ENCODE data around the gene CEP164.

The CEP164 gene

GRCh38 chr11:117378976-117379865 lies 51.6 kb downstream of the CEP164 start:
- peak overlapping the region; percentile 21; the same call in 1 of the 2 replicates for H3K27ac ChIP-seq
- TF ChIP-seq CTCF (conservative IDR thresholded peaks at IDR 0.05; ENCODE audit: low read depth) = no peak
- POLR2A ChIA-PET (ENCODE audit: low non-redundant PET) = no interaction called here
- CTCF ChIA-PET = interaction anchor here (0.6 to 0.7 kb wide), 2 partner anchors 47 to 1302 kb away, joined by 3 to 6 read pairs; no protein-coding TSS in a partner anchor
- DNase-seq (ENCODE audit: low spot score) = no peak

DNA sequence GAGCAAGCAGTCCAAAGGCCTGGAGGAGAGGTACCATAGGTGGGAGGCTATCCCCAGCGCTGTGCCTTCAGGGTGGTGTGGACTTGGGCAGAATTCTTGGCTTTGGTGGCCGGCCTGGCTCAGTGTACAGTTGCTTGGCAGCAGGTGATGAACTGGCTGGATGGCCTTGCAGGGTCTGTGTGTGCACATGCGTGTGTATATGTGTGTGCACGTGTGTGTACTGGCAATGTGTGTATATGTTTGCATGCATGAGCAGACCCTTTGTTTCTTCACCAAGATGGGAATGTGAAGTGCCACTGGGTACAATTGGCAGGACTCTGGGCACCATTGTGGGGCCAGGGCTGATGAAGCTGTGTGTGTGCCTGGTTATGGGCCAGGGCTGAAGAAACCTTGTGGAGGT lies 53.0 kb downstream of the CEP164 start:
- H3K27ac ChIP-seq = no peak overlapping the region
- ChIA-PET CTCF (no interaction called here), POLR2A (ENCODE audit: low non-redundant PET) (interaction anchor here (0.5 kb wide), 1 partner anchor 1191 kb away, joined by 5 read pairs; no protein-coding TSS in a partner anchor)
- TF ChIP-seq CTCF (conservative IDR thresholded peaks at IDR 0.05; ENCODE audit: low read depth) = no peak
- no peak for DNase-seq (ENCODE audit: low spot score)

- POLR2A ChIA-PET (ENCODE audit: low non-redundant PET) = interaction anchor here (0.5 kb wide), 1 partner anchor 1190 kb away, joined by 5 read pairs; no protein-coding TSS in a partner anchor
- TF ChIP-seq CTCF (conservative IDR thresholded peaks at IDR 0.05; ENCODE audit: low read depth) = no peak
- no peak overlapping the region for H3K27ac ChIP-seq
- CTCF ChIA-PET = interaction anchor here (0.6 to 0.8 kb wide), 2 partner anchors 167 to 1966 kb away, joined by 3 read pairs; no protein-coding TSS in a partner anchor
- no peak for DNase-seq (ENCODE audit: low spot score)
These were observed 54.1 kb downstream of the CEP164 start for GRCh38 chr11:117381481-117382387.

DNA sequence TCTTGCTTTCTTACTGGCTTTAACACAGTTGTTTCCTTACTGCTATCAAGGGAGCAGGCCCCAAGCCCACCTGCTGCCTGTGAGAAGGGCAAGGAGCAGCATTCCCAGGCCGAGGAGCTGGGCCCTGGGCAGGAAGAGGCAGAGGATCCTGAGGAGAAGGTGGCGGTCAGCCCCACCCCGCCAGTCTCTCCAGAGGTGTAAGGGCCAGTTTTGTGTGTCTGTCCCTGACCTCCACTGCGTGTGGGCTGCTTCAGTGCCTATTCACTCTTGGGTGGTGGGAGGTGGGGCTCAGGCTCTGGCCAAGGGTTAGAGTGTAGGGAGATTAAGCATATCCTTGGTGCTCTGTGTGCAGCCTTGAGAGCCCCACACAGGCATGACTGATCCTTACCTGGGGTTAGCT lies 55.1 kb downstream of the CEP164 start:
- no peak overlapping the region for H3K27ac ChIP-seq
- POLR2A ChIA-PET (ENCODE audit: low non-redundant PET) = no interaction called here
- no peak for TF ChIP-seq CTCF (conservative IDR thresholded peaks at IDR 0.05; ENCODE audit: low read depth)
- DNase-seq (ENCODE audit: low spot score) = no peak
- CTCF ChIA-PET = interaction anchor here (0.8 kb wide), 1 partner anchor 1965 kb away, joined by 3 read pairs; no protein-coding TSS in a partner anchor

DNA sequence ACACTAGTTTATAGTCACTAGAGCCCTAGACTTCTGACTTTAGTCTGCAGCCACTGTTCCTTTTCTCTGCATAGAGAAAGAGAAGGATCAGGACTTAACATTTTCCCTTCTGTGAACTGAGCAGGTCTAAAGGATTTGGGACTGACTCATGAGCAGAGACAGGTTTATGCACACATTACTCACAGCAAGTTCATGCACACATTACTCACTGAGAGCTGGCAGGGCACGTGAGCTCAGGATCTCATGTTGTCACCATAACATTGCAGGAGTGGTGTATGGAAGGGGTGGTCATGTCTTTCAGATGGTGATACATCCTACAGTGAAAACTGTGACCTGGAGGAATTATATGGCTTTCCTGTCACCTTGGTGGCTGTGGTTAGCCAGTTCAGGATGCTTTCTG lies 56.4 kb downstream of the CEP164 start:
- CTCF ChIA-PET = interaction anchor here (0.7 kb wide), 2 partner anchors 29 to 667 kb away, joined by 3 to 4 read pairs; no protein-coding TSS in a partner anchor
- peak; percentile 90 for DNase-seq (ENCODE audit: low spot score)
- no peak for TF ChIP-seq CTCF (conservative IDR thresholded peaks at IDR 0.05; ENCODE audit: low read depth)
- H3K27ac ChIP-seq = 0 out of 2 replicates have a peak overlapping the region, but pooled peaks have one; percentile 33
- POLR2A ChIA-PET (ENCODE audit: low non-redundant PET) = interaction anchor here (0.5 kb wide), 1 partner anchor 27 kb away, joined by 5 read pairs; no protein-coding TSS in a partner anchor

- DNase-seq (ENCODE audit: low spot score) = no peak
- no peak overlapping the region for H3K27ac ChIP-seq
- POLR2A ChIA-PET (ENCODE audit: low non-redundant PET) = no interaction called here
- CTCF ChIA-PET = interaction anchor here (1.4 kb wide), 1 partner anchor 41 kb away, joined by 3 read pairs; no protein-coding TSS in a partner anchor
- no peak for TF ChIP-seq CTCF (conservative IDR thresholded peaks at IDR 0.05; ENCODE audit: low read depth)
These were observed 57.8 kb downstream of the CEP164 start for GRCh38 chr11:117385471-117385870.
